Ovary (tissue), 3 donors: ENCODE data around the gene ABRAXAS1.

Experiments
- EP300 ChIP-seq: sonication (generic); formaldehyde crosslinking; IDR thresholded peaks from one replicate; pipeline ENCODE4 v1.6.1; 2017; ENCODE audit warnings: antibody characterized with exemption
- POLR2A ChIP-seq: fragments of 450-650 bp; IDR thresholded peaks from one replicate; pipeline ENCODE4 v1.6.1; 2017; ENCODE audit warnings: antibody characterized with exemption, mild to moderate bottlenecking, moderate library complexity
- TF ChIP-seq, protein P1 (sequence below), 3 donors: fragments of 450-650 bp in 2 of 3; fragments of 200-600 bp in 1 of 3; IDR thresholded peaks; one replicate each; pipeline versions ENCODE4 v1.5.1 to v1.8.0; 2016 to 2022; ENCODE audit warnings: antibody characterized with exemption in 3 of 3, mild to moderate bottlenecking in 1 of 3
- donor health status: DM: no; HTN: no; CAD: no.

- TF ChIP-seq, protein P1, sequence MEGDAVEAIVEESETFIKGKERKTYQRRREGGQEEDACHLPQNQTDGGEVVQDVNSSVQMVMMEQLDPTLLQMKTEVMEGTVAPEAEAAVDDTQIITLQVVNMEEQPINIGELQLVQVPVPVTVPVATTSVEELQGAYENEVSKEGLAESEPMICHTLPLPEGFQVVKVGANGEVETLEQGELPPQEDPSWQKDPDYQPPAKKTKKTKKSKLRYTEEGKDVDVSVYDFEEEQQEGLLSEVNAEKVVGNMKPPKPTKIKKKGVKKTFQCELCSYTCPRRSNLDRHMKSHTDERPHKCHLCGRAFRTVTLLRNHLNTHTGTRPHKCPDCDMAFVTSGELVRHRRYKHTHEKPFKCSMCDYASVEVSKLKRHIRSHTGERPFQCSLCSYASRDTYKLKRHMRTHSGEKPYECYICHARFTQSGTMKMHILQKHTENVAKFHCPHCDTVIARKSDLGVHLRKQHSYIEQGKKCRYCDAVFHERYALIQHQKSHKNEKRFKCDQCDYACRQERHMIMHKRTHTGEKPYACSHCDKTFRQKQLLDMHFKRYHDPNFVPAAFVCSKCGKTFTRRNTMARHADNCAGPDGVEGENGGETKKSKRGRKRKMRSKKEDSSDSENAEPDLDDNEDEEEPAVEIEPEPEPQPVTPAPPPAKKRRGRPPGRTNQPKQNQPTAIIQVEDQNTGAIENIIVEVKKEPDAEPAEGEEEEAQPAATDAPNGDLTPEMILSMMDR (IDR thresholded peaks at IDR 0.05), result peak in 2 of 3 donors; percentile 32 to 40
- TF ChIP-seq EP300 (no peak), POLR2A (peak; percentile 89)
Measured at GRCh38 chr4:83455281-83456183, 29.4 kb downstream of the ABRAXAS1 start, which contains the start of the genes HELQ and MRPS18C.
